GM19351 (cell line): ENCODE data around the gene MGAT3.

Source experiments
- ATAC-seq: cut with Tn5 transposase; IDR thresholded peaks from one replicate; pipeline ENCODE4 v1.9.1; 2021; ENCODE audit warnings: mild to moderate bottlenecking, moderate library complexity; ENCODE audit not compliant: unreplicated experiment

The MGAT3 gene

DNA sequence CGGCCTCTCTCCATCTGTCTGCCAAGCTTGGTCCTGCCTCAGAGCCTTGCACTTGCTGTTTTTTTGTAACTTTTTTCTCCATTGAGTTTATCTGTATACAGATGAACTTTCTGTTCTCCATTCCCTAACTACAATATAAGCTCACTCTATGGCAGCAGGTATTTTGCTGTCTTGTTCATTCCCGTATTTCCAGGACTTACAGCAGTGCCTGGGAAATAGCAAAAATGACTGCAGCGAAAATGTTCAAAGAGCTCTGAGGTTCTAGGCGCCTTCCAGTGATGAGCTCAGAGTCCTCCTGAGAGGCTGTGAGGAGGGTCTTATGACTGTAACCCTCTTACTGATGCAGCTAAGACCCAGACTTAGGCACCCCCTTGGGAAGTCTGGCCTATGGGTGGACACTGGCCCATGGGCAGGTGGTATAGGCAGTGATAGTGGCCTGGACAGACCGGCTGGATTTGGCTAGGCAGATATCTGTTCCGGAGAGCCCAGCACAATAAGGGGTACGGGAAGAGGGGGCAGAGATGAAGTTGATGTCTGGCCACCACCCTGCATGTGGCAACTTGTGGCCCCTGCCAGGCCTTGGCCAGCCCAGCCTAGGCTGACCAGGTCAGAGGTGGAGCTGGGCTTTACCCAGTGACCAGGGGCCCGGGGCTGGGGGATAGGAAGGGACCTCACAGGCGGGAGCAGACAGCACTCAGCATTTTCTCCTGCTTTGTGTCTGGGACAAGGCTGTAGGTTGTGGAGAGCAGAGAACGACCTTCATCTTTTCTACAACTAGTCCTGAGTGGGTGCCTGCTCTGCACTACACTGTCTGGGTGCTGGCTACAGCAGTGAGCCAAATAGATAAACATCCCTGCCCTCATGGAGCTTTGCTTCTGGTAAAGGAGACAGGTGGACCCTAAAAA is 68.2 kb downstream of the MGAT3 start:
- no peak for ATAC-seq

DNA sequence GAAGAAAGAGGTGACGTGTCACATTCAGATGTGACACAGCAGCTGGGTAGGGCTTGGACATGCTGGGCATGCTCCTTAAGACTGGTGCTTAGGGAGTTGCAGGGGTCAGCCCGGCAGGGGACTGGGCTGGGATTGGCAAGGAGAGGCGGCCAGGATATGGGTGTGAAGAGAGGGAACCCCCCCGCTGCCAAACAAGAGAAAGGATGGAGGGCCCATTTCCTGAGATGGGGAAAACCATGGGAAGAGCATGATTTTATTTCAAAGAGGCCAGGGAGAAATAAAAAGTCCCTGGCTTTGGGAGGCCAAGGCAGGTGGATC is 68.8 kb downstream of the MGAT3 start:
- no peak for ATAC-seq

DNA sequence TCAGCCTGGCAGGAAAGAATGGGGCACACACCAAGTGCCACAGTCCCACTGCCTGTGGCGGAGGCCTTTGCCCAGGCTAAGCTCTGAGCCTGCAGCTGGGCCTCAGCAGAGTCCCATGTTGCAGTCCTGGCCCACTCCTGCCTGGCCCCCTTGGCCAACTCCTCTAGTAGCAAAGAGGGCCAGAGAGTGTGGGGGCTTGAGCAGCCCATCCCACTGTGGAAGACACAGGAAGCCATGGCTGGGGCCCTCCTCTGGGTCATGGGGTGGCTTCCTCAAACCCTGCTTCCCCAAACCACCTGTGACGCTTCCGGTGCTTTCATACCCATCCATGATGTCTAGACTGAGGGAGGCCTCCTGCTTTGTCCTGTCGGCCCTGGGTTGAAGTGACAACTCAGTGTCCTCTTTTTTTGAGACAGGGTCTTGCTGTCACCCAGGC is 69.9 kb downstream of the MGAT3 start:
- no peak for ATAC-seq

DNA sequence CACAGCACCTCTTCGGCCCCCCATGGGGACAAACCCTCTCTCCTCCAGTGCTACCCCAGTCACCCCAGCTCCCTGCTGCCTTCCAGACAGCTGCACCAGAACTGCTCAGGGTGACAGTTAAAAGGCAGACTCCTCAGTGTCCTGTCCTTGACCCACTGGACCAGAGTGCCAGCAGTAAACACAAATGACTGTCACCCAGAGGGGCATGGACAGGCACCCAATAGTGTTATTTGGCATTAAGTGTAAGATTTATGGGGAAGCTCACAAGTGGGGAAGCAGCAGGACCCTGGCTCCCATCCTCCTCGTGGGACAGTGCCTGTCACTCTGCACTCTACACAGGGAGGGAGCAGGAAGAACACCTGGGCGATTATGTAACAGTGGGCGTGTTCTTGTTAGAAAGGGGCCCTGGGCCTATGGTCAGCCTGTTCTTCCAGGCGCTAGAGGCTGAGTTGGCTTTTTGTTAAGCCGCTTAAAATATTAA is 70.7 kb downstream of the MGAT3 start:
- no peak for ATAC-seq

DNA sequence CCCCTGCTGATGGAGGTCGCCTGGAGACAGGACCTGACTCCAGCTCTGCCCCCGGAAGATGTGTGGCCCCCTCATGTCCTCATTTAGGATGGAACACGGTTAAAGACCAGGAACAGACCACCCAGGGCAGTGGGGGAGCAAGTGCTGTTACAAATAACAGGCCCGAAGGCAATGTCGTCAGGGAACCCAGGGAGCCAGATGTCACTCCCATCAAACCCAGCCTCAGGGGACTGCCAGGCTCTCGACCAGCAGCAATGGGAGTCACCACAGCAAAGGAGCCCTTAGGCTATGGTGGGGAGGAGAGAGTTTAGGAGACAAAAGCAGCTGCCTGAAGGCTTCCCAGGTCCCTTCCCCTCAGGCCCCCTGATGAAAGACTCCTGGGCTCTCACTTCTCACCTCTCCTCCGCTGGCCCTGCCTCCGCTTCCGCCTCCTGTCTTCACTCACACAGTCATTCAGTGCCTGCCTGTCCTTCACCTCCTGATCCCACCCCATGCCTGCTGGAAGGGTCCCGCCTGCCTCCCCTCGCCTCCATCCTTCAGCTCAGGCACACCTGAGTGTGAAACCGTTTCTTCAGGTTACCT is 71.4 kb downstream of the MGAT3 start:
- no peak for ATAC-seq

DNA sequence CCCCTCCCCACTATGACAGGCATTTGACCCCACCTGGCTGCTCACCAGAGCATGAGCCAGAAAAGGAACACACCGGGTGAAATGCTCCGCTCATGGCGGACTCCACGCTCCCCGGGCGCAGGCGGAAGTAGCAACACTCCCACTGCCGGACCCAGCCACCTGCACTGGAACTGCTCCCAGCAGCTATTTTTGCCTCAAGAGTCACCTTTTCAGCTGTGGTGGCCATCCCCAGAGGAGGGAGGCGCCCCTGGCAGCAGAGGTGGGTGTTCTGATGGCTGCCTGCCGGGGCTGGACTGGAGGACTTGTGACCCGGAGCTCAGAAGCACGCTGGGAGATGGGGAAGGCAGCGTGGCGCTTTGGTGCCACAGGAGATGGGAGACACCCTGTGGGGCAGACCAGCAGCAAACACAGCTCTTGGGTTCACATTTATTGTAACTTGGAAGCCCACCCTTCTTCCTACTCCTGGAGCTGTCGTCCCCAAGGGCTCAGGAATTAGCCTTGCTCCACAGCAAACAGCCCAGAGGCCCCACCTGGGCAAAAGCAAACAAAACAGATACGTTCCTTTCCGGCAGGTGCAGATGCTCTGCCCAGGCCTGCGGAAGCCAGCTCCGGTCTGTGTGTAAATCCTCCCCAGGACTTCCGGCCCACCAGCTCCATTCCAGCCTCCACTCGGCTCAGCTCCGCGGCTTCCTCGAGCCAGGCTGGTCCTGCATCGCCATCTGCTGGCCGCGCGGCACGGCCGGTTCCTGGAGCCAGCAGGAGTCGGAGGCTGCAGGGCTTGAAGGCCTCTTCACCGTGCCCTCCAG is 72.1 kb downstream of the MGAT3 start:
- no peak for ATAC-seq

DNA sequence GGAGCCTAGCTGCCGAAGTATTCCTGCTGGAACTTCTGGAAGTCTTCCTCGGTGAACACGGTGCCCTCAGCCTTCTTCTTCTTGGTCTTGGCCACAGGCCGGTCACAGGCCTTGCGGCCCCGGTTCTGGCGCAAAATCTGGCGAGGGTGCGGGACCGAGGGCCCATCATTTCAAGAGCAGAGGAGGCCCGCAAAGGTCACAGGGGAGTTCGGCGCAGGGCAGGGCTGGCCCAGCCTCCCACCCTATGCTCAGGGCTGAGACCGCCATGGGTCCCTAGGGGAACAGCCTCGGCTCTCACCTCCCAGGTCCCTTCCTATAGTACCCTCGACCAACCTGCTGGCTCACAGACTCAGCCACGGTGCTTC is 72.7 kb downstream of the MGAT3 start:
- no peak for ATAC-seq

DNA sequence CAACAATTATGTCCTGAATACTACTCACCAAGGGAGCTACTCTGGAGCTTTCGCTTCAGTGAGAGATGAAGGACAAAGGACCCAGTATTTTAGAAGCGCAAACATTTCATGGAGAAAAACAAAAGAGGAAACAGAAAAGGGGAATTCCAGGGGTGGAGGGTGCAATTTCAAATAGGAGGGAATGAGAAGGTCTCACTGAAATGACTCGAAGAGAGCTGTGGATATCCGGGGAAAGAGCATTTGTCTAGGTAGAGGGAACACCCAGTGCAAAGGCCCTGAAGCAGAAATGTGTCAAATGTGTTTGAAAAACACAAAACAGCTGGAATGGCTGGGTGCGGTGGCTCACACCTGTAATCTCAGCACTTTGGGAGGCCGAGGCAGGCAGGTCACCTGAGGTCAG is 73.3 kb downstream of the MGAT3 start:
- no peak for ATAC-seq

DNA sequence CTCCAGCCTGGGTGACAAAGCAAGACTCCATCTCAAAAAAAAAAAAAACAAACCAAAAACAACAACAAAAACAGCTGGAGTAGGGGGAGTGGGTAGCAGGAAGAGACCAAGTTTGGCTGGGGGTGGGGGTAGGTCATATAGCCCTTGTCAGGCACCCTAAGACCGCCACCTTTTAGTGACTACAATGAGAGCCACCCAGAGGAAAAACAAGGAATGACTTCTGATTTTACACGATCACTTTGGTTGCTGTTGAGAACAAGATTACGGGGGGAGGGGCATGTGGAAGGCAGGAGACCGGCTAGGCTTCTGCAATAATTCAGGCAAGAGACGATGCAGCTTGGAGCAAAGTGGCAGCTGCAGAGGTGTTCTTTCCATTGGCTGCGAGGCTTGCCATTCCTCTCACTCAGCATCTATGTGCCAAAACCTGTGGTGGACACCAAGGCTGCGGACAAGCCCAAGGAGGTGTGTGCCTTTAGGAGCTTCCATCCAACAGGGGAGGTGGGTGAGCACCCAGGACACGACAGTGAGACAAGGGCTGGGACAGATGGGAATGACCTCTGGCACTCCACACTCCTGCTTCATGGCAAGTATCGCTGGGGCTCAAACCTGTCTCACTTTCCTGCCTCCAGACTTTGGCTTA is 74.0 kb downstream of the MGAT3 start:
- ATAC-seq: no peak

DNA sequence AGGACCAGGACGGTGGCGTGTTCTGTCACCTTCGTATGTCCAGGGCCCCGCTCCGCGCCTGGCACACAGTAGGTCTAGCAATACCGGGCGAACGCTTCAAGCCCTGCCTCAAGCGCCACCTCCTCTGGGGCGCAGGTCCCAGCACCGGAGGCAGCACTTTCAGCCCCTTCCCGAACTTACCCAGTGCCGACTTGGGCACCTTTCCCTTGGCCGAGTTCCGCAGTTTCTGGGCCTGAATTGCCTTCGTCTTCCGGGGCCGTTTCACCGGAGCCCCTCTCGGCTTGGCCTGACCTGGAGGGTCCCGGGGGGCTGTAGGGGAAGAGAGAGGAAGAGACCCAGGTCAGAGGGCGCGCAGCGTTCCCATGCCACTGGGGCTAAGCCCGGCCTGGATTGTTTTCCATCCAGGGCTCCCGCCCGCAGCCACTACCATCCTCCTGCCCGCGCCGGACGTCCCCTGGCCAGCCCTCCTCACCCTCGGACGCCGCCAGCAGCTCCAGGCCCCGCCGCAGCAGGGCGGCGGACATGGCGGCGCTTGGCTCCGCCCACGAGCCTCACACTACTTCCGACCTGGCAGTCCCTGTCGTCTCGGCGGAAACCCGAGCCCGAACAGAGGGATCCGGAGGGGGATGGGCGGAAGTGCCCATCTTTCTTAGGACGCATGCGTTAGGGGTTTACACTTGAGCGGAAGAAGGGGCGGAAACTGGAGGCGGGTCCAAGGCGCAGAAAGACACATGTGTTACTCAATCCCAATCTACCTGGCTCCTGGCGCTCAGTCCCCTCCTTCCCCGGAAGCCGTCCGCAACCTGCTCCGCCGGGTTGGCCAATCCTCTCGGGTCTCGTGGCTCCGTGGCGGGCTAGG is 75.6 kb downstream of the MGAT3 start, which contains the start of gene RPS19BP1:
Gene RPS19BP1, minus strand, starts transcription at position 534 of the 859 bp plus-strand sequence. Its CDS starts 10 bp downstream, at position 524.
- ATAC-seq: peak; percentile 59

DNA sequence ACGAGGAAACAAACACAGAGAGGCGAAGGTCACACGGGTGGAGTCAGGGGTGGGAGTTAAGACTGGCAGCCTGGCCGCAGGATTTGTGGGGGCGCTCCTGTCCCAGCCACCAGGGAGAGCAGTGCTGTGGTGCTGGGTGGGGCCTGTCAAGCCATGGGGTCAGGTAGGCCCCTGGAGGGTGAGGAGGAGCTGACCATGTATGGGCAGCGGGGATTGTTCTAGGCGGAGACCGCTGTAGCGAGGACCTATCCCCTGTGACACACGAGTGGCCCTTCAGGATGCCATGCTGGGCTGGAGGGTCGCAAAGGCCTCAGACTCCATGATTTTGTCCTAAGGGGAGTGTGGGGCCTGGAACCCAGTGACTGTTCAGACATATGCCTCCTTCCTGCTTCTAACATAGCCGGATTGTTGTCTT is 77.3 kb downstream of the MGAT3 start:
- no peak for ATAC-seq

DNA sequence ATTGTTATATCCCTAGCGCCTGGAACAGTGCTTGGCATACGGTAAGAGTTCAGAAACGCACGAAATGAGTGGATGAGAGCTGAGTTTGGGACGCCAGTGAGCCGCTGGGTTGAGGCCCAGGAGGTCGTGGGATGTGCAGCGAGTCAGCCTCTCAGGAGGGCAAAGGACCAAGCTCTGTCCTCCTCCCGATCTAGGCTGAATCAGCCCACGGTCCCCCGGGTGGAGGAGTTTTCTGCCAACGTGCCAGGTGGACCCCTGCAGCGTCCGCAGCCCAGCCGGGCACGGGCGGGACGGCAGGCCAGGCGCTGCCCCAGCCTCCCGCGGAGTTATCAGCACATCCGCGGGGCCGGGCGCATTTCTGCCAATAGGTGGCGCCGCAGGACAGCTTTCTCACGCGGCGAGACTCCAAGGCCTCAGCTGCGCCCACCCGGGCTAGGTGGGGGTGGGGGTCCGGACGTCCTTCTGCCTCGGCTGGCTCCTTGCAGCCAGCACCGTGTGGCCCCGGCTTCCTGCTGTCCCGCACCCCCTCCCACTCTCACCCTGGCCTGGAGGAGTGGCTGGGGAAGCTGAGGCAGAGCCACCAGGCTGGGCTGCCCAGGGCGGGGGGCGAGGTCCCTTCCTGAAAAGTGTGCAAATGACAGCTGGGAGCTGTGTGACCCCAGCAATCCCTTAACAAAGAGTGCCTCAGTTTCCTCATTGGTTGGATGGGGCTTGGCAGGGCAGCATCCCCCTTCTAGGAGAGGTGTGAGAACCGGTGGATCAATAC is 78.0 kb downstream of the MGAT3 start:
- ATAC-seq: no peak

DNA sequence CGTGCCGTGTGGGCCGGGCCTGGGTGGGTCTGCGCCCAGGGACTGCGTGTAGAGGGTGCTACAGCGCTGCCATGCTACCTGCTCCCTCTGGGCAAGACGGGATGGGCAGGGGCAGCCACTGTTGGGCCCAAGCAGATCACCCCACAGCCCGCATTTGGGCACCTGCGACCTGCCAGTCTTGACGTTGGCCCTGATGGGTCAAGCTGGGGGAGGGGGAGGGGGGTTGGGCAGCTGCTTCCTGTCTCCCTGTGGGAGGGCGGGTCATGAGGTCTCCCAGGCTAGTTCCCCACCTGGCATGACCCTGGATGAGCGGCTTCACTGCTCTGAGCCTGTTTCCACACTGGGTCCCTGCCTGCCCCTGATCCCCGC is 78.5 kb downstream of the MGAT3 start:
- no peak for ATAC-seq

DNA sequence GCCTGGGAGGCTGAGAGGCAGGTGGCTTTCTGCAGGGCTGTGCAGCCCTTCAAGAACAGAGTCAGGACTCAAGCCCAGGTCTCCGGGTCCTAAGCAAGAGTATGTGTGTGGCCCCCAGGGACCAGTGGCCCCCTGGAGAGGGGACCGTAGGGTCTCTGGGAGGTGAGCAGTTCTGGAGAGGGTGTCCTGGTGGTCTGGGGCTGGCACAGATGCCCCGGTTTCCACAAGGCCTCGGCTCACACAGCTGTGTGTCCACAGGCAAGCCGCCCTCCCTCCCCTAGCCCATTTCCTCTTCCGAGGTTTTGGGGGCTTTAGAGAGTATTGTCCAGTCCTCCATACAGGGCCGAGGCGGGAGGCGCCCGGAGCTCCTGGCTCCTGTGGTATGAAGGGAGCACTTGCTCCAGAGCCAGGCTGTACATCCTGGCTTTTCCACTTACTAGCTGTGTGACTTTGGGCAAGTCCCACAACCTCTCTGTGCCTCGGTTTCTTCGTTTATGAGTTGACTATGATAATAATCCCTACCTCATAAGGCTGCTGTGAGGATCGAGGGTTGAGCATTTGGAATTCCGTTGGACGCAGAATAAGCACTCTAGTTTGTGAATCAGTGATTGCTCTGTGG is 79.1 kb downstream of the MGAT3 start:
- no peak for ATAC-seq

DNA sequence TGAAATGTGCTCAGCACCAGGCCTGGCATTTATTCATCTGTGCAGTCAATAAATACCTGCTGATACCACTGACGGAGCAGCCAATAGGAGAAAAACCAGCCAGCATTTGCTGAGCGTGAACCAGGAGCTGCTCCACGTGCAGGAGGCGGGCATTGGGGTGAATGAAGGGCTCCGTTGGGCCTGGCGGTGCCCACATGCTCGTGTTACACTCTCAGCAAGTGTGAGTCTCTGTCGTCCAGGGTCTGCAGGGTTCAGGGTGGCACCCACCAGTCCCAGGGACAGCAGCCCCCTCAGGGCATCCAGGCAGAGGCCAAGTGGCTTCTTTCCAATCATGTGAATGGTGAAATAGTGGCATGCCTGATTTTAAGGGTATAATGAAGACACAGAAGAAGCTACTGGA is 79.9 kb downstream of the MGAT3 start:
- no peak for ATAC-seq

DNA sequence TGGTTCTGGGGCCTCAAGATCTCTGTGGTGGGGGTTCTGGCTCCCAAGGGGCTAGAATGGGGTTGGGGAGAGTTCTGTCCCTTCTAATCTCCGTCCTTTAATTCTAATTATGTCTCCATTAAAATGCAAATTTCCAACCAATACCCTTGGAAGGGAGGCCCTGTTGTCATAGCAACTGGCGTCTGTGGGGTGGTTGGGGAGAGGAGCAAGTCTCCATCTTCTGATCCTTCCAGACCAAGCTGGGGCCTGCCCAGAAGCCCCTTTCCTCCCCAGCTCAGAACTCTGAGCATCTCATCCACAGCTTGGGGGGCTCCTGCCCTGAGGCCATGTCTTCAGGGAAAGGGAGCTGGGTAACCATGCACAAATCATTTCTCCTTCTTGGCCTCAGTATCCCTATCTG is 81.2 kb downstream of the MGAT3 start:
- no peak for ATAC-seq
